HepG2 (cell line): ENCODE data around the gene TBC1D12. TPM values are rescaled to one million over a fixed set of nuclear protein-coding genes. Genes with fewer than 3 reads are reported as not detected.

ENCODE experiments used
- DMTF1 ChIP-seq: sonication (generic); formaldehyde crosslinking; IDR thresholded peaks from 2 replicates; pipeline ENCODE4 v1.4.0; 2020; ENCODE audit warnings: mild to moderate bottlenecking, missing genetic modification reagents
- GATAD2A ChIP-seq: IDR thresholded peaks from 2 replicates; pipeline ENCODE4 v1.6.1; 2016
- HCFC1 ChIP-seq: fragments of 150-350 bp; IDR thresholded peaks from 2 replicates; pipeline ENCODE4 v1.6.1; 2014; ENCODE audit warnings: low read depth, low read length
- IRF9 ChIP-seq: sonication (generic); formaldehyde crosslinking; IDR thresholded peaks from 2 replicates; pipeline ENCODE4 v1.8.0; 2022; ENCODE audit warnings: missing genetic modification reagents, mild to moderate bottlenecking, borderline replicate concordance
- SAFB2 ChIP-seq: sonication (generic); formaldehyde crosslinking; IDR thresholded peaks from 2 replicates; pipeline ENCODE4 v1.5.1; 2020; ENCODE audit warnings: missing genetic modification reagents, low read depth, mild to moderate bottlenecking, borderline replicate concordance
- STAG1 ChIP-seq: sonication (generic); formaldehyde crosslinking; IDR thresholded peaks from 2 replicates; pipeline ENCODE4 v1.4.0; 2020; ENCODE audit warnings: missing genetic modification reagents
- ZC3H13 ChIP-seq: sonication (generic); formaldehyde crosslinking; IDR thresholded peaks from 2 replicates; pipeline ENCODE4 v1.8.1; 2023; ENCODE audit warnings: mild to moderate bottlenecking, missing genetic modification reagents, moderate library complexity
- ZNF12 ChIP-seq: sonication (generic); formaldehyde crosslinking; IDR thresholded peaks from 2 replicates; pipeline ENCODE4 v1.5.0; 2020; ENCODE audit warnings: missing genetic modification reagents
- ZNF280D ChIP-seq: sonication (generic); formaldehyde crosslinking; IDR thresholded peaks from 2 replicates; pipeline ENCODE4 v1.5.1; 2020; ENCODE audit warnings: mild to moderate bottlenecking, missing genetic modification reagents
- ZNF292 ChIP-seq: sonication (generic); formaldehyde crosslinking; IDR thresholded peaks from 2 replicates; pipeline ENCODE4 v1.8.1; 2022; ENCODE audit warnings: mild to moderate bottlenecking, low read depth, missing genetic modification reagents, borderline replicate concordance
- ZNF3 ChIP-seq: IDR thresholded peaks from 2 replicates; pipeline ENCODE4 v1.7.0; 2017; ENCODE audit warnings: inconsistent platforms
- ZNF432 ChIP-seq: sonication (generic); formaldehyde crosslinking; IDR thresholded peaks from 2 replicates; pipeline ENCODE4 v1.5.0; 2020; ENCODE audit warnings: missing genetic modification reagents, mild to moderate bottlenecking, borderline replicate concordance
- ZNF446 ChIP-seq: sonication (generic); formaldehyde crosslinking; IDR thresholded peaks from 2 replicates; pipeline ENCODE4 v1.5.0; 2020; ENCODE audit warnings: mild to moderate bottlenecking, missing genetic modification reagents
- ZNF577 ChIP-seq: sonication (generic); formaldehyde crosslinking; IDR thresholded peaks from 2 replicates; pipeline ENCODE4 v1.4.0; 2020; ENCODE audit warnings: mild to moderate bottlenecking, low read depth, missing genetic modification reagents, borderline replicate concordance
- ZNF639 ChIP-seq: conservative IDR thresholded peaks from 2 replicates; pipeline ENCODE4 v1.6.1; 2018; ENCODE audit warnings: missing genetic modification reagents
- ZNF7 ChIP-seq: IDR thresholded peaks from 2 replicates; pipeline ENCODE4 v1.6.1; 2016; ENCODE audit warnings: missing biosample characterization, missing genetic modification reagents
- ZNF713 ChIP-seq: sonication (generic); formaldehyde crosslinking; IDR thresholded peaks from 2 replicates; pipeline ENCODE4 v1.4.0; 2020; ENCODE audit warnings: mild to moderate bottlenecking, missing genetic modification reagents
- polyA plus RNA-seq, 8 experiments: library from polyadenylated mRNA; depleted of rRNA in 3 of 8; stranded (reverse) in 7 of 8; unstranded in 1 of 8; fragments of >200 nt; fragmentation: Illumina TruSeq in 4 of 8; extraction: Trizol in 4 of 8; gene quantifications; 2 replicates each; pipeline versions ENCODE4 v1.2.1 to v1.2.3, GENCODE V29; 2011 to 2016; ENCODE audit warnings: low read depth in 4 of 8, missing spikeins in 1 of 8, mixed read lengths in 1 of 8; ENCODE audit not compliant: insufficient read depth in 1 of 8
- total RNA-seq, 5 experiments: library from RNA; depleted of rRNA; stranded (reverse); fragments of >200 nt; fragmentation: Illumina TruSeq; extraction: Trizol; gene quantifications; 2 replicates each; pipeline ENCODE4 v1.2.3, GENCODE V29; 2016; ENCODE audit warnings: low read depth in 1 of 5
- TF ChIP-seq, protein P1 (sequence below): sonication (generic); formaldehyde crosslinking; IDR thresholded peaks from 2 replicates; pipeline ENCODE4 v1.4.0; 2020; ENCODE audit warnings: mild to moderate bottlenecking, low read depth, missing genetic modification reagents

The TBC1D12 gene
- total and polyA plus RNA-seq, 2 of the 13 experiments (the other 11 are each of a cell fraction or from before 2014, with no cell fraction given): 5.7 to 6.2 TPM

- TF ChIP-seq ZNF639 (CRISPR knock-in tag): peak; percentile 93
- TF ChIP-seq GATAD2A (CRISPR knock-in tag): peak; percentile 68
- peak; percentile 89 for TF ChIP-seq ZC3H13 (CRISPR knock-in tag)
- no peak; the same call in none of the 2 replicates for TF ChIP-seq SAFB2 (CRISPR knock-in tag)
- peak; percentile 79 for TF ChIP-seq ZNF12 (CRISPR knock-in tag)
- no peak; the same call in 1 of the 2 replicates for TF ChIP-seq DMTF1 (CRISPR knock-in tag)
- peak; percentile 48 for TF ChIP-seq STAG1 (CRISPR knock-in tag)
- TF ChIP-seq ZNF292 (CRISPR knock-in tag): peak; percentile 70; the same call in 1 of the 2 replicates
- TF ChIP-seq ZNF280D (CRISPR knock-in tag): peak; percentile 85
- TF ChIP-seq ZNF446: peak; percentile 94
- TF ChIP-seq, protein P1, sequence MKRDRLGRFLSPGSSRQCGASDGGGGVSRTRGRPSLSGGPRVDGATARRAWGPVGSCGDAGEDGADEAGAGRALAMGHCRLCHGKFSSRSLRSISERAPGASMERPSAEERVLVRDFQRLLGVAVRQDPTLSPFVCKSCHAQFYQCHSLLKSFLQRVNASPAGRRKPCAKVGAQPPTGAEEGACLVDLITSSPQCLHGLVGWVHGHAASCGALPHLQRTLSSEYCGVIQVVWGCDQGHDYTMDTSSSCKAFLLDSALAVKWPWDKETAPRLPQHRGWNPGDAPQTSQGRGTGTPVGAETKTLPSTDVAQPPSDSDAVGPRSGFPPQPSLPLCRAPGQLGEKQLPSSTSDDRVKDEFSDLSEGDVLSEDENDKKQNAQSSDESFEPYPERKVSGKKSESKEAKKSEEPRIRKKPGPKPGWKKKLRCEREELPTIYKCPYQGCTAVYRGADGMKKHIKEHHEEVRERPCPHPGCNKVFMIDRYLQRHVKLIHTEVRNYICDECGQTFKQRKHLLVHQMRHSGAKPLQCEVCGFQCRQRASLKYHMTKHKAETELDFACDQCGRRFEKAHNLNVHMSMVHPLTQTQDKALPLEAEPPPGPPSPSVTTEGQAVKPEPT: peak; percentile 86; the same call in 1 of the 2 replicates
- 0 out of 2 replicates have a peak, but pooled peaks have one; percentile 79 for TF ChIP-seq ZNF577 (CRISPR knock-in tag)
- TF ChIP-seq ZNF3 (CRISPR knock-in tag): no peak
- TF ChIP-seq HCFC1: peak; percentile 46; the same call in 1 of the 2 replicates
- TF ChIP-seq ZNF713 (CRISPR knock-in tag): no peak
- TF ChIP-seq ZNF432 (CRISPR knock-in tag): peak; percentile 42; the same call in 1 of the 2 replicates
- TF ChIP-seq ZNF7: no peak
- TF ChIP-seq IRF9: peak; percentile 93
These were observed 39.7 kb upstream of the TBC1D12 start, which contains the start of gene NOC3L (continued) for GRCh38 chr10:94362360-94363250.
